Neural progenitor cell (in vitro differentiated cells): ENCODE measurements around the gene AK3.

Experiments
- CTCF ChIP-seq: fragments of 200-600 bp; sonication (generic); IDR thresholded peaks from 2 replicates; pipeline ENCODE4 v1.5.1; 2017; ENCODE audit warnings: antibody characterized with exemption, mild to moderate bottlenecking
- EZH2phosphoT487 ChIP-seq: fragments of 200-600 bp; sonication (generic); IDR thresholded peaks from 2 replicates; pipeline ENCODE4 v1.6.1; 2017; ENCODE audit warnings: antibody characterized with exemption

GRCh38 chr9:4741365-4742089 lies 525 bp upstream of the AK3 start:
- TF ChIP-seq CTCF (no peak), EZH2phosphoT487 (no peak)
